ENCODE measurements around the gene SLFN11. TPM values are rescaled to one million over a fixed set of nuclear protein-coding genes. Genes with fewer than 3 reads are reported as not detected.

The SLFN11 gene
- total RNA-seq, 1 experiment from 2014 or later, result 0.90 TPM

GRCh38 chr17:35314415-35315216, 58.8 kb downstream of the SLFN11 start:
- Histone ChIP-seq H3K18ac (ENCODE audit: insufficient read length, low read depth, low read length) (no peak overlapping the region), H2BK15ac (ENCODE audit: low read depth, low read length) (no peak overlapping the region)

More at GRCh38 chr17:35314415-35315216, 58.8 kb downstream of the SLFN11 start:
- DNase-seq, result peak; percentile 40
- no peak overlapping the region for H2AK5ac ChIP-seq (ENCODE audit: insufficient read length, low read length)
- H3K27me3 ChIP-seq (ENCODE audit: insufficient read depth, low read length), result peaks cover 10% of the 10 kb centered on the region; the same call in 1 of the 2 replicates
- H2BK120ac ChIP-seq (ENCODE audit: low read depth, low read length, poor library complexity, severe bottlenecking), result no peak overlapping the region
- peaks cover 12% of the 10 kb centered on the region for H3K23me2 ChIP-seq (ENCODE audit: insufficient read length, low read depth, low read length, poor library complexity, severe bottlenecking)
- H2BK12ac ChIP-seq (ENCODE audit: insufficient read length, low read depth, low read length), result no peak overlapping the region
- no peak overlapping the region for H2BK5ac ChIP-seq (ENCODE audit: insufficient read length, low read length)
- H3K56ac ChIP-seq (ENCODE audit: insufficient read length, low read depth, low read length), result no peak overlapping the region
- Mint-ChIP-seq H3K27me3 (ENCODE audit: low read depth) (peaks cover 12% of the 10 kb centered on the region), H3K9me3 (no peaks in the 10 kb centered on the region), H3K27ac (peak overlapping the region in 2 of 3 experiments; percentile 59 to 83; a peak in 4 of 7 replicates), H3K36me3 (ENCODE audit: insufficient read depth in 1 of 3, low read depth in 3 of 3) (no peaks in the 10 kb centered on the region; a peak in 1 of 7 replicates), H3K4me3 (peak overlapping the region in 1 of 2 experiments; percentile 81; a peak in 1 of 5 replicates), H3K4me1 (peaks cover 42 to 44% of the 10 kb centered on the region in 2 experiments)
- H3K27ac ChIP-seq (ENCODE audit: insufficient read length, low read depth, low read length), result no peak overlapping the region
- no peaks in the 10 kb centered on the region for H4K20me1 ChIP-seq (ENCODE audit: control insufficient read depth, insufficient read depth, insufficient read length)
- no CpG with 5 or more reads among the region's 9 CpGs for WGBS (ENCODE audit: extremely low coverage, insufficient read length, low lambda C conversion rate)
- no peak overlapping the region for H4K5ac ChIP-seq (ENCODE audit: insufficient read length, low read depth, low read length)
- no peak overlapping the region for H3K9ac ChIP-seq (ENCODE audit: extremely low read depth, insufficient read length, low read length)
- H3K79me2 ChIP-seq (ENCODE audit: insufficient read depth, low read length), result no peaks in the 10 kb centered on the region
- no peak overlapping the region for H2AFZ ChIP-seq (ENCODE audit: low read length)
- no peaks in the 10 kb centered on the region for H3K9me3 ChIP-seq (ENCODE audit: control insufficient read depth, low read depth, low read length)
- no peaks in the 10 kb centered on the region; the same call in 1 of the 2 replicates for H3K4me1 ChIP-seq (ENCODE audit: insufficient read depth, low read length)
- no peak overlapping the region for H2BK20ac ChIP-seq (ENCODE audit: low read depth, low read length, poor library complexity, severe bottlenecking)
- no peaks in the 10 kb centered on the region for H3K79me1 ChIP-seq (ENCODE audit: insufficient read depth, low read depth, low read length, poor library complexity, severe bottlenecking)
- H4K91ac ChIP-seq (ENCODE audit: insufficient read length, low read depth, low read length), result no peak overlapping the region
- no peak overlapping the region for H3K4ac ChIP-seq (ENCODE audit: low read depth, low read length)
- H3K14ac ChIP-seq (ENCODE audit: insufficient read depth, low read length), result no peak overlapping the region
- peak overlapping the region; percentile 91 for H3K4me2 ChIP-seq (ENCODE audit: insufficient read depth, insufficient read length, low read length)
- TF ChIP-seq, protein P1, sequence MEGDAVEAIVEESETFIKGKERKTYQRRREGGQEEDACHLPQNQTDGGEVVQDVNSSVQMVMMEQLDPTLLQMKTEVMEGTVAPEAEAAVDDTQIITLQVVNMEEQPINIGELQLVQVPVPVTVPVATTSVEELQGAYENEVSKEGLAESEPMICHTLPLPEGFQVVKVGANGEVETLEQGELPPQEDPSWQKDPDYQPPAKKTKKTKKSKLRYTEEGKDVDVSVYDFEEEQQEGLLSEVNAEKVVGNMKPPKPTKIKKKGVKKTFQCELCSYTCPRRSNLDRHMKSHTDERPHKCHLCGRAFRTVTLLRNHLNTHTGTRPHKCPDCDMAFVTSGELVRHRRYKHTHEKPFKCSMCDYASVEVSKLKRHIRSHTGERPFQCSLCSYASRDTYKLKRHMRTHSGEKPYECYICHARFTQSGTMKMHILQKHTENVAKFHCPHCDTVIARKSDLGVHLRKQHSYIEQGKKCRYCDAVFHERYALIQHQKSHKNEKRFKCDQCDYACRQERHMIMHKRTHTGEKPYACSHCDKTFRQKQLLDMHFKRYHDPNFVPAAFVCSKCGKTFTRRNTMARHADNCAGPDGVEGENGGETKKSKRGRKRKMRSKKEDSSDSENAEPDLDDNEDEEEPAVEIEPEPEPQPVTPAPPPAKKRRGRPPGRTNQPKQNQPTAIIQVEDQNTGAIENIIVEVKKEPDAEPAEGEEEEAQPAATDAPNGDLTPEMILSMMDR (conservative IDR thresholded peaks at IDR 0.05), result no peak
- H3K23ac ChIP-seq (ENCODE audit: insufficient read length, low read depth, low read length), result no peak overlapping the region
- no peak overlapping the region for H4K8ac ChIP-seq (replicated peaks; ENCODE audit: insufficient read length, low read depth, low read length)
- no peak overlapping the region for H3T11ph ChIP-seq (ENCODE audit: low read length)

All from H9 (cell line).